Skeletal muscle cell (primary cell): ENCODE measurements around the gene QSOX1.

Source experiments
- DNase-seq: peaks from one replicate; pipeline ENCODE4 v3.0.0-alpha.2; 2010; ENCODE audit warnings: low read depth
- H3K4me3 ChIP-seq: 2 replicates; pipeline ENCODE4 v1.5.1; 2011; ENCODE audit warnings: low read depth, mild to moderate bottlenecking, control low read depth, low read length, moderate library complexity

Gene QSOX1

DNA sequence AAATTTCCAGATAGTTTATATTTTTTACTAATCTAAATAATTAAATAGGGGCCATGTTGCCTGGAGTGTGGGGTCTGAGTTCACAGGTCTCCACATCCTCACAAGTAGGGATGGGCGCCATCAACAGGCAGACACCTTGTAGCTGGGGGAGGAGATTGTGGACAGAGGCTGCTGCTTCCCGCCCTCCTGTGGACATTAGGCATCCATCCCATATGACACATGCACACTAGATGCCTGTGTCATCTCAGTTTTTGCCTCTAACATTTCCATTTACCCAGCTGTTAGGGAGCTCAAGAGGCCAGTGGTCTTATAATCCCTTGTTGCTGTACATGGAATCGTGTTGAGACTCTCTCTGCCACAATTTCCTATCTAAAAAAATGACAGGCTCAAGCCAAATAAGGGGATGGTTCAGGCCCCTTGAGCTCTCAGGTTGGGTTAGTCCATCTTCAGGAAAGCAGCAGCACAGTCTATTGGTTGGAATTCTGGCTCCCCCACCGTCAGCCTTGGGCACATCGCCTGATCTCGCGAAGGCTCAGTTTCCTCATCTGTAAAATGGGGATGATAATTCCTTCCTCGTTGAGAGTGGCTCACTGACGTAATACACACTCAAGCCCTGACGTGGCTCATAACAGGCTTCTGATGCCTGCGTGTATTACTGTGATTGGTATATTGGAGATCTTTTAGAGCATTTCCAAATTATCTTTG, 89.0 kb downstream of the QSOX1 start:
- DNase-seq: no peak
- no peak overlapping the region for H3K4me3 ChIP-seq

DNA sequence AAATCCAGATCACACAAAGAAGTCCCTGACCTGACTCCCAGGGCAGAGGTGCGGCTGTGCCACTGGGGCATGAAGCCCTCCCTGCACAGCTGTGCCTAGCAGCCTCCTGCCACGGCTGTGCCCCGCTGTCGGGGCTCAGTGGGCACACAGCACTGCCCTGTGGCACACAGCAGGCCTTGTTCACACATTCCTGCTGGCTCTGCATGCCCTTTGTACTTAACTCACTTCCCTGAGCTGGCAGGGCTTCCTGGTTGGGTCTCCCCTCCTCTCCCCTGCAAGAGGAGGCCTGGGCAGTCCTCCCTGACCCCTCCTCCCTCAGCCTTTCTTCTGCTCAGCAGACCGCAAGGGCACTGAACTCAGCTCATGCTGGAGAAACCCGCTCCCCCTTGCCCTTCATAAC, 90.2 kb downstream of the QSOX1 start:
- no peak for DNase-seq
- no peak overlapping the region for H3K4me3 ChIP-seq

DNA sequence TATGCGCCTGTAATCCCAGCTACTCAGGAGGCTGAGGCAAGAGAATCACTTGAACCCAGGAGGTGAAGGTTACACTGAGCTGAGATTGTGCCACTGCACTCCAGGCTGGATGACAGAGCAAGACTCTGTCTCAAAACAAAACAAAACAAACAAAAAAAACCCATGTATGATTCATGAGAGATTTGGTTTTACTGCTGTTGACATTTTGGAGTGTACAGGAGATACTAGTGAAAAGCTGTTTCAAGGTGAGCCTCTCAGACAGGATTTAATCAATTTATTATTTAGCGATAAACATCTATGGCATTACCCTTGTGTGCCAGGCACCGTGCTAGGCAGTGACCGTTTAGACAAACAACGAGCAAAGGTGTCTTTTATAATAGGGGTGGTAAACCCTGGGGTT, 91.9 kb downstream of the QSOX1 start:
- DNase-seq: no peak
- H3K4me3 ChIP-seq: no peak overlapping the region

DNA sequence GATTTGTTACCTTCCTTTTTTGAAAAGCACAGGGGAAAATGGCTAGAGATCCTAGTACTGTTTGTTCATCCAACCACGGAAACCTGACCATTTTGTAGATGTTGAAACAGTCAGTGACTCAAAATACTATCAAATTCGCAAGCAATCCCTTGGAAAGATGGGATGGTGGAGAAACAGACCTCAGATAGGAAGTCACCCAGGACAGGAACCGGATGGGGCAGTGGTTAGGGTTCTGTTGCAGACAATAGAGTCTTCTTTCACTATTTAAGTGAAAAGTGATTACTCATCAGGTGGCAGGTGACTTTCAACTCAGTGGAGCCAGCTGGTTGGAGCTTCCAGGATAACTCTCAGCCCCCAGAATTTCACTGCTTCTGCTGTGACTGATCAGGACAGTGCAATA, 92.4 kb downstream of the QSOX1 start:
- H3K4me3 ChIP-seq: no peak overlapping the region
- no peak for DNase-seq

DNA sequence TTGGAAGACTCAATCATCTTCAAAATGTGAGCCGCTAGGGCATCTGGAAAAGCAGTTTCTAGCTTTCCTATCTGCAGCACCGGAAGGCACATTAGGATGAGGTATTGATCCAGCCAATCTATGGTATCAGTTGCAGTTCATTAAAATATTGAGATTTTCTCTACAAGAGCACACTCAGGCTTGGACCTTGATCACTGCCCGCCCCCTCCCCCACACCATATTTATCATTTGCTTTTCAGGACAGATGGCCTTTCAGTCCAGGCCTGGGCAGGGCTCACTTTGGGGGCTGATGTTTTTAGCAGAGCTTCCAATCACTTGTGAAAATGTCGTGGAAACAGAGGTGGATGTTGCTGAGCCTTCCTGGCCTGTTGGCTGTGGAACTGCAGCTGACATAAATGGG, 92.9 kb downstream of the QSOX1 start:
- DNase-seq: no peak
- no peak overlapping the region for H3K4me3 ChIP-seq

DNA sequence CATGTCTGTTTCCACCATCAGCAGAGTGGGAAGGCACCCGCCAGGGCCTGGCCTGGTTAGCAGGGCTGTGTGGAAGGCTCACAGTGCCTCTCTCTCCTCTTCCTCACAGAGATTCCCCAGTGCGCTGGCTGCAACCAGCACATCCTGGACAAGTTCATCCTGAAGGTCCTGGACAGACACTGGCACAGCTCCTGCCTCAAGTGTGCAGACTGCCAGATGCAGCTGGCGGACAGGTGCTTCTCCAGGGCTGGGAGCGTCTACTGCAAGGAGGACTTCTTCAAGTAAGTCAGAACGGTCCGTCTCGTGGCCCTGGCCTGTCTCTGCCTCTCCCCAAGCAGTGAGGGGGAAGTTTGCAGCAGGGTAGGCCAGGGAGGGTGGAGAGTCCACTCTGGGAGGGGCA, 93.5 kb downstream of the QSOX1 start:
- no peak overlapping the region for H3K4me3 ChIP-seq
- DNase-seq: no peak

DNA sequence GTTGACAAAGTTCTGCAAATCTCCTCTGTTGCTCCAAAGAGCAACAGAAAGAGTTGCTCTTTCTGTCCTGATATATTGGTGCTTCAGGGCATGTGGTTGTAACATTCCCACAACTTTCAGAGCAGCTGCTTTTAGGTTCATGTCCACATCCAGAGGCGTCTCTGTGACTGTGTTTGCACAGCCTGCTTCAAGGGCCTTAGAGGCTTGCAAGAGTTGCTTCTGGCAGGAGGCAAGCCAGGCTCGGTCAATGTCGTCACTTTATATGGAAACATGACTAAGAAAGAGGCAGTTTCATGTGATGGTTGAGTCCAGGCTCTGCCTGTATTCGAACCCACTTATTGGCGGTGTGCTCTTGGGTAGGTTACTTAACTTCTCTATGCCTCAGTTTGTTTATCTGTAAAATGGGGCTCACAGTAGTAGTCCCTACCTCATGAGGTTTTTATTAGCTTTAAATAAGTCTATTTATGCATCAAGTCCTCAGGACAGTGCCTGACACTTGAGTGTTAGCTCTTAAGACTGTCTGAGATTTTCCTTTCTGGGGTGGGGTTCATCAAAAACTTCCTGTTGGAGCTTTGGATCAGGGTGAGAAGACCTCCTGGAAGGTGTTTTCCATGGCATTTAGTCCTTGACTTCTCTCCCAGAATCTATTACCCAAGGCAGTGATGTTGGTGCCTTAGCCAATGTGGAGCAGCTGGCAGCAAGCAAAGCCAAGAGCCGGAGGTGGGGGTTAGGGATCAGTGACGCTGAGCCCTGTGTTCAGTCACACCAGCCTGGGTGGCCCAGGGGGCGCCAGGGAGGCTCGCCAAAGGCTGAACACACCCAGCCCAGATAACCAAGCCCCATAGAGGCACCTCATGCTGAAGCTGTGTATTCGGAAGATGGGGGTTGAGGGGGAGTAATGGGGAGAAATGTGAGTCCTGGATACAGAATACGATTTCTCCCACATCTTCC, 94.3 kb downstream of the QSOX1 start:
- no peak overlapping the region for H3K4me3 ChIP-seq
- no peak for DNase-seq

DNA sequence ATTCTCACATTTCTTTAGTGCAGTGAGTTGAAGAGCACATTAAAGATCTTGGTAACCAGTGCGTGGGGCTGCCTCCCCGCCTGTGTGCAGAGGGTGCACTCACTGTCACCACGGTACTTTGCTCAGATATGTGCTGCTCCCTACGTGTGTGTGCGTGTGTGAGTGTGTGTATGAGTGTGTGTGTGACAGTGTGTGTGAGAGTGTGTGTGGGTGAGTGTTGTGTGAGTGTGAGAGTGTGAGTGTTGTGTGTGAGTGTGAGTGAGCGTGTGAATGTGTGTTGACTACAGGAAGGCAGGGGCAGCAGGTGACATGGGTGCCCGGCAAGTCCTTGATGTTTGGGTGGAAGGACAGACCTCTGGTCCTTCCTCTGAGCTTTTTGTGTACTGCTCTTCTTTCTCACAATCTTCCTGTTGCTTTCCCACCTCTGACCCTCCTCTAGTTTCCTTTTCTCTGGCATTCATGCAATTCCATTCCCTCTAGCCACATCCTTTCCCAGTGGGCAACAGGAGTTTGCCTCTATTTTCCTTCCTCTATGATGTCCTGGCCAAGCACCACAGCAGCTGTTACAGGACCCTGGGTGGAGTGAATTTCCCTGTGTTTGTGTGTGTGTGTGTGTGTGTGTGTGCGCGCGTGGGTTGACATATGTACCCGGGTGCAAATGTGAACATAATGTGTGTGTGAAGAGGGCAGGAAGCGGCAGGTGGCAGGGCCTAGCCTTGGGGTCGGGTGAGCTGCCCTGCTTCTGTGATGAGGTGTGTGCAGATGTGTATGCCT, 95.2 kb downstream of the QSOX1 start:
- H3K4me3 ChIP-seq: no peak overlapping the region
- DNase-seq: no peak

DNA sequence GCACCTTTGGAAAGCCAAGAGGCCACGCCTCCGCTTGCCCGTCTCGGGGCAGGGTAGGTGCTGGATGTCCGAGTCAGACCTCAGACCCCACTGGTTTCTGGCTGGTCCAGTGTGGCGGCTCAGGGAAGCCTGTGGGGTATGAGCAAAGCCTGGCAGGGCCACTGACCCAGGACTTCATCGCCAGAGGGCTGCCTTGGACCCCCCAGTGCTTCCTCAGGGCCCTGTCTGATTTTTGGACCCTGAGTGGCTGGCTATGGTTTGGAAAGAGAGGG, 95.8 kb downstream of the QSOX1 start:
- no peak for DNase-seq
- H3K4me3 ChIP-seq: no peak overlapping the region

DNA sequence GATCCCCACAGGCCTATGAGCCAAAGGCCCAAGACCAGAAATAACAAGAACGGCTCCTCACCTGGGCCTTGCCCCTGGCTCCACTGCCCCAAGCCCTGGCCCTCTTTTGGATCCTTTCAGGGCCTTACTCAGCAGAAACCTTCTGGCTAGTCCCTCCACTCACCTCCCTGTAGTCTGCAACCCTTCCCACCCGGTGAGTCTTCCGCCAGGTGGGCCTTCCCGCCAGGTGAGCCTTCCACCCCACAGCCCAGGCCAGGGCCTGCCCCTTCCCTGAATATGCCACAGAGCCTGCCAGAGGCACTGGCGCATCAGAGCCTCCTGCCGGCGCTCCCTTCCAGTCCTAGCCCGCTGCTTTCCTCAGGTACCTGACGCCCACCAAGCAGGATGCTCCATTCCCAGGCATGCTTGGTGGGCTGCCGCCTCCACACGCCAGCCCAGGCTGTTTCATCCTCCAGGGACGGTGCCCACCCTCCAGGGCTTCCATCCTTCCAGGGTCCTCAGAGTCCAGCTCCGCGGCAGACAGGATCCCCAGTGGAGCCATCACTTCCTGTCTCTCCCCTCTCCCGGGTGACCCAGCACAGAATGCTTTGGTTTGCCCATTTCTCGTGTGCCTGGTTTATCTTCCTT, 96.3 kb downstream of the QSOX1 start:
- H3K4me3 ChIP-seq: no peak overlapping the region
- DNase-seq: no peak

DNA sequence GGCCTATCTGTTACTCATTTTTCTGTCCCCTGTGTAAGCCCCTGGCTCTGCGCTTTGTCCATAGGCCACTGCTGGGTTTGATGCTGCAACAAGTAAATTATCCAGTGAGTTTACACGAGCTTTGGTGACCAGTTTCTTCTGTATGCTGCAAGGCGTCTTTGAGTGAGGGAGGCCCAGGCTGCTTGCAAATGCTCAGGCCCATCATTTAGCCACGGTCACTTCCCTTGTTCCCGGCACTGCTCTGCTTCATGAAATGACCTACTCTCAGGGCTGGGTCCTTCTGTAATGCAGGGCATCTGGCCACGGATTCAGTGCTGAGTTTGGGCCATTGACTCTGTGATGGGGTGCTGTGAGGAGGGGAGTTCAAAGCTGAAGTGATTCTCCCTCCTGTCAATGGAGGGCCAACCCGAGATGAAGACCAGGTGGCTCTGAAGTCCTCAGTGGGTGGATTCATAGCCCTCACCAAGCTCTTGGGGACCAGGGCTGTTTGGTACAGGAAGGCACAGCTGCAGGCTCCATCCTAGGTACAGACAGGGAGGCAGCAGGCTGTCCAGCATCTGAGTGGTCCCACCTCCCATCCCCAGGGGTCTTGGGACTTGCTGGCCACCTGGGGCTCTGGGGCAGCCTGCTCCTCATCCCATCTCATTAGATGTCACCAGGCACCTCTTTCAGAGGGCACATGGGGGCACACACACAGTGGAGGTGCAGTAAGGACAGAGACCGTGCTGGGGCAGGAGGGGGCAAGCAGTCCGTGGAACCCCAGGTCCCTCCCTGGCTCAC, 97.0 kb downstream of the QSOX1 start:
- DNase-seq: no peak
- no peak overlapping the region for H3K4me3 ChIP-seq

DNA sequence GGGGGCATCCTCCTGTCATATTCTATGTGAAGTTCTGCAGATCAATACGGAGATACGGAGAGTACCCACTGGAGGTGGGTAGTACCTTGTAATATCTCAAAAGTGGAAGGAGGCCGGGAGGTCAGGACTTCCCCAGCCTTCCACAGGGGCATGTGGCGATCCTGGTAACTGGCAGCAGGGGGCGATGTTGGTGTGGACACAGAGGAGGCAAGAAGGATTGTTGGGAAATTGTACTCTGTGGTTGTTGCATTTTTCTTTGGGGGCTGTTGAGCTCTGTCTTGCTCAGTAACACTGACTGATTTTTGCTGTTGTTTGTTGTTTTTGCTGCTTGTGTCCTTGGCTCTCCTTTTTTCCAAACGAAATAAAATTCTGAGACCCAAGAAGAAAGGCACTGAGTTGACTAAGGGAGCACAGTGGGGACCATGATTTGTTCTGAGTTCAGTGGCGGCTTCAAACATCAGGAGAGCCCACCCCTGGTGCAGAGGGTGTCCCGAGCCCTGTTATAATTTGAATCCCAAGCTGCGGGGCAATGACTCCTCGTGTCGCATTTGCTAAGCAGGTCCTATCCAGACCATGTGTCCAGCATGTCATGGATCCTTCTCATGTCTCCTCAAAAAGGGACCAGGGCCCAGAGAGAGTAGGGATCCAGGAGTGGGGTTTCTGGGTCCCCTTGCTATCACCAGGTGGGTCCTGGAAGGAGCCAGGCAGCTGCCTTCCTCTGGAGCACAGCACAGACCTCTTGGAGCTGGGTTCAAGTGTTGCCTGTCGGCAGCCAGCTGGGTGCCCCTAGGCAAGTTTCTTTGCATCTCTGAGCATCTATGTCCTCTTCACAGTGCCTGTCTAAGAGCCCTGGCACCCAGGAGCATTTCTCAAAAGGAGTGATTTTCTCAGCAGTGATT, 98.2 kb downstream of the QSOX1 start:
- H3K4me3 ChIP-seq: no peak overlapping the region
- DNase-seq: no peak
